GM12864 (cell line): Measurements from ENCODE around the gene ARHGEF40.

ENCODE experiments used
- DNase-seq: peaks from one replicate; pipeline ENCODE4 v3.0.0-alpha.2; 2011; ENCODE audit warnings: low read depth
- H3K4me3 ChIP-seq: 2 replicates; pipeline ENCODE4 v1.5.1; 2011; ENCODE audit warnings: mild to moderate bottlenecking, low read depth, low read length, control low read depth
- TF ChIP-seq, protein P1 (sequence below): IDR thresholded peaks from 2 replicates; pipeline ENCODE4 v1.5.1; 2011; ENCODE audit warnings: low read depth, mild to moderate bottlenecking, moderate library complexity, low read length, control low read depth, inconsistent platforms; ENCODE audit errors: missing control alignments

Gene ARHGEF40

DNA sequence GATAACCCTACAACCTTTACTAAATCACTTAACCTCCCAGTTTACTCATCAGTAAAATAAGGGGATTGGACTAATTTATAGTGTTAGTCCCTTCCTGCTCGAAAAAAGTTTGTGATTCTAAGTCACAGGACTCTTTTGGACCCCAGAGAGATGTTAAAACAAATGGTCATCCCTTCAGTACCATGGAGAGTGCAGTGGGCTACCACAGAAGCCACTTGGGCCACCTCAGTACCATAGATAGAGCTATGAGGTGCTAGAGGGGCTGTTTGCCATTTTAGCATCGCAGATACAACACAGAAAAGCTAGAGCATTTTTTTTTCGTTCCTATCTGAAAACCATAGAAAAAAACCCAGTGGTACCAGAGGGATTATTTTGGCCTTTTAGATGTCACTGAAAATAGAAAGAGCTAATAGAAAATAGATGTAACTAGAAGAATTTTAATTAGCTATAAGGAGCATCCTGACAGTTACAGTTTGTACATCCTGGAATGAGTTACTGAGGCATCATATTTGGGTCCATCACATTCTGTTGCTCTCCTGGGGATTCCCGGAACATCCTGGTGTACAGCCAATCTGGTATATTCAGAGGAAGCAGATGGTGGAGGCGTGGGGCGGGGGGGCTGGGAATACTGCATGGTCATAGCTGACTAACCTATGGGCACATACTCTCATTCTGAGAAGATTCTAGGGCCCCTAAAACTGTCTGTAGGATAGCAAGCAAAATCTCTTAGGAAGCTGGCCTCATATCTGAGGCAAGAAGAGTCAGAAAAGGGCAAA, 25.5 kb downstream of the ARHGEF40 start:
- TF ChIP-seq, protein P1, sequence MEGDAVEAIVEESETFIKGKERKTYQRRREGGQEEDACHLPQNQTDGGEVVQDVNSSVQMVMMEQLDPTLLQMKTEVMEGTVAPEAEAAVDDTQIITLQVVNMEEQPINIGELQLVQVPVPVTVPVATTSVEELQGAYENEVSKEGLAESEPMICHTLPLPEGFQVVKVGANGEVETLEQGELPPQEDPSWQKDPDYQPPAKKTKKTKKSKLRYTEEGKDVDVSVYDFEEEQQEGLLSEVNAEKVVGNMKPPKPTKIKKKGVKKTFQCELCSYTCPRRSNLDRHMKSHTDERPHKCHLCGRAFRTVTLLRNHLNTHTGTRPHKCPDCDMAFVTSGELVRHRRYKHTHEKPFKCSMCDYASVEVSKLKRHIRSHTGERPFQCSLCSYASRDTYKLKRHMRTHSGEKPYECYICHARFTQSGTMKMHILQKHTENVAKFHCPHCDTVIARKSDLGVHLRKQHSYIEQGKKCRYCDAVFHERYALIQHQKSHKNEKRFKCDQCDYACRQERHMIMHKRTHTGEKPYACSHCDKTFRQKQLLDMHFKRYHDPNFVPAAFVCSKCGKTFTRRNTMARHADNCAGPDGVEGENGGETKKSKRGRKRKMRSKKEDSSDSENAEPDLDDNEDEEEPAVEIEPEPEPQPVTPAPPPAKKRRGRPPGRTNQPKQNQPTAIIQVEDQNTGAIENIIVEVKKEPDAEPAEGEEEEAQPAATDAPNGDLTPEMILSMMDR = no peak
- H3K4me3 ChIP-seq = no peak overlapping the region
- DNase-seq = no peak

DNA sequence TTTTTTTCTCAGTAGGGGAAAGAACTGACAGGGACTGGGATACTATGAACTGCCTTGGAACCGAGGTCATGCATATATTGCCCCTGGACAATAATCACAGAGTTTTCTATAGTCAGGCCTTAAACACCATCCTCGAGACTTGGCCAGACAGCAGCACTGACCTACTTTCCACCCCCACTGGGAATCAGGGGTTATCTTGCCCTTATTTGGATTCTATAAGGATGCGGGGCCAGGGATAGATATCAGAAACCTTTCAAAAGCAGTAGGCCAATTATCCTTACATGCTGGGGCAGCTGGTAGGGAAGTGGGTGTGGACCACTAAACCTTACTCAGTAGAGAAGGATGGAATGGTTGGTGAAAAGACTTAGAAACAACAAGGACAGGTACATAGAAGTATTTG, 26.3 kb downstream of the ARHGEF40 start:
- TF ChIP-seq, protein P1 = no peak
- no peak for DNase-seq
- H3K4me3 ChIP-seq = no peak overlapping the region

DNA sequence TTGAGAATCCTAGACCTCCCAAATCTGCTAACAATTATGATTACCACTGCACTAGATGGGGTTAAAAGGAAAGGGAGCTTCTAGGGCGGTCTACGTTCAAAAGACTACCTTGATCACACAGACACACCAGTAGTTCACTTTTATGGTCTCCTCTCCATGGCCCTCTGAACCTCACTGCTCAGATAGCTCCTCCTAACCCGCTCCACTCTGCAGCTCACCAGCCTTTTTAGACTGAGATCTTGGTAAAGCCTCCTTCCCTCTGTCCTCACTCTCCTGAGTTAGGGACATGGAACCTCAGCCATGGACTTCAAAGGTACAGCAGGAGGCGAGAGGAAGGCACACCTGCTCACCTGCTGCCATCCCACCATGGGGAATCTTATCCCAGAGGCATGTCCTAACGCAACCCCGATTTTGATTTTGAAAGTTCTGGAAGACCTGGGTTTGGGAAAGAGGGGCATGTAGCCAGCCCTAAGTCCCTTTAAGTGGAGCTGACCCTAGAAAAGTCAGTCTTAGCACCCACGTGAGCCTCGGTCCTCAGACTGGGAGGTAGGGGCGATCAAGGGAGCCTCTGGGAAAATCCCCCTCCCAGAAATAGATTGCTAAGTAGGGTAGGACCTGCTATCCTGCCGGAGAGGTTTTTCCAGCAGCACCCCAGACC, 27.0 kb downstream of the ARHGEF40 start:
- TF ChIP-seq, protein P1 = no peak
- DNase-seq = no peak
- H3K4me3 ChIP-seq = no peak overlapping the region

DNA sequence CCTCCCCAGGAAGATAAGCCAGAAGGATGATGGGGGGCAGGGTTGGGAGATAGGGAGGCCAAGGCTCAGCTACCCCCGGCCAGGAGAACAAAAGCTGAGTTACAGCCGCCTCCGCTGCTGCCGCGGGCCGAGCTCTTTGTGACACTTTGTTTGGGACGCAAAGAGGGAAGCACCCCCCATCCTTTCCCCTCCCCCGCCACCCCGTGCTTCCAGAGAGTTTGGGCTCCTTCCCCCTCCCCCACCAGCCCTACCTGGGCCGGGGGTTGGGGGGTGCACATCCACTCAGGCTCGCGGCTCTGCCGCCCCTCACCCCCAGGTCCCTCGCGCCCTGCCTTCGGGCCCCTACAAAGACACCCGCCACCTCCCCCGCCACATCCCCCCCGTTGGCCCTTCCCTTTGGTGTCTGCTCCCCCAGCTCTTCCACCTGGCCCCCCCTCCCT, 27.6 kb downstream of the ARHGEF40 start:
- H3K4me3 ChIP-seq = no peak overlapping the region
- DNase-seq = no peak
- TF ChIP-seq, protein P1 = no peak

DNA sequence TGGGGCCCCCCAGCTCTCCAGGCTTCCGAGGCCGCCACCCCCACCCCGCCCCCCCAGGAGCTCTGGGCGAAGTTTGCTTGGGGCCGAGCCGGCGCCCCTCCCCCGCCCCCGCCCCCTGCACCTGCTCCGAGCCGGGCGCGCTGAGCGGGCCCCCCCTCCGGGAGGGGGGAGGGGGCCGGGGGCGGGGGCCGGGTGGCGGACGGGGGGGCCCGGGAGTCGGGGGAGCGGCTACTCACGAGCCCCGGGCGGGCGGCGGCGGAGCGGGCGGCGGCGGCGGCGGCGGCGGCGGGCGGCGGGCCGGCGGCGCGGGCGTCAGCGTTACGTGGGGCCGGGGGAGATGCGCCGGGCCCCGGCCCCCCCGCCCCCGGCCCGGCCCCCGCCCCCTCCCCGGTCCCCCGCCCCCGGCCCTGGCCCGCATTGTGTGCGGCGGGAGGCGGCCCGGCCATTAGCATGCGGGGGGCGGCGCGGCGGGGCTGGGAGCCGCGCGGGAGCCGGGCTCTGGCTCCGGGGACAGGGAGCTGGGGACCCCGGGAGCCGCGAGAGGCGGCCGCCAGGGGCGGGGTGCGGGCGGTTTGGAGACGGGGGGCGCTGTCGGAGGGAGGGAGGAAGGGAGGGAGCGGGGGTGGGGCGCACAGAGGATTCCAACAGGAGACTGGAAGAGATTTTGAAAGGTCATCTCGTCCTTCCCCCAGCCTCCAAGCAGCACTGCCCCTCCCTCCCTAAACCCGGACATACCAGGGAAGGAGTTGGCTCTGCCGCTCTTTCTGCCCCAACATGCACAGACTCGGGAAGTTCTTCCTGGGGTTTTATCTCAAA, 28.2 kb downstream of the ARHGEF40 start, which contains the start of gene ZNF219:
ZNF219 (minus strand) TSS at position 580 of the 816 bp plus-strand sequence. CDS start 5,064 bp downstream, outside the sequence.
- peak within 1 kb of the TSS; percentile 47 for H3K4me3 ChIP-seq
- no peak for DNase-seq
- TF ChIP-seq, protein P1 = peak; percentile 15

DNA sequence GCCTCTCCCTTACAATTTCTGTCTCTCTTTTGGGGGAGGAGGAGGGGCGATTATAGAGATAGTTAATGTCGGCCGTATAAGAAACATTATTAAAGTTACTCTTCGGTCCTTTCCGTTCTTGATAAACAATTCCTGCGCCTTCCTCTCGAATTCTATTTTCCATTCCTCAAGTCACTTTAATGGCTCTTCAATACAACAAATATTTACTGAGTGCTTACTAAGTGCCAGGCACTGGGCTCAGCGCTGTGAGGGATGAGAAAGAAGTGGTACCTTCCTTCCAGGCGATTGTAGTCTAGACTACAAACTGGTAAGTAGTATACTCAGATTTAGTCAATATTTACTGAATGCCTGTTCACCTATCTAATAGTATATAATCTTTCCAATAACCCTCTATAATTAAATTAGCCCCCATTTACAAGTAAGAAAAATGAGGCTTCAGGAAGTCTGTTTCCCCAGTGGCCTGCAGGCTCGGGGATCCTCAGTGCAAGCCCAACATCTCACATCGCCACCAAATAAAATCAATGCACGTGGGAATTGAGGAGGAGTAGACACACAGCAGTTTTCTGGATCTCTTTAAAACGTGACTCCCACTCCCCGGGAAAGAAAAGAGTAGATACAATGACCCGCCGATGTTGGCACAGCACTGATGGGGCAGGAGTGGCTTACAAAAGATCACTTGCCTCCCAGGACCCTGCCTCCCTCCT, 28.9 kb downstream of the ARHGEF40 start:
- TF ChIP-seq, protein P1 = no peak
- peak overlapping the region; percentile 47; the same call in 1 of the 2 replicates for H3K4me3 ChIP-seq
- no peak for DNase-seq
